ENCODE data around the gene KCTD21.

KCTD21 gene

GRCh38 chr11:78208257-78209165 is 20.1 kb upstream of the KCTD21 start:
- no peak for TF ChIP-seq CTCF (IDR thresholded peaks at IDR 0.05; ENCODE audit: insufficient read depth, low read length)
- no peak for TF ChIP-seq REST (IDR thresholded peaks at IDR 0.05; ENCODE audit: insufficient replicate concordance, low read depth)
- TF ChIP-seq SPI1 (IDR thresholded peaks at IDR 0.05; ENCODE audit: borderline replicate concordance, low read depth): no peak
- TF ChIP-seq POLR2AphosphoS5 (IDR thresholded peaks at IDR 0.05; ENCODE audit: low read depth): no peak
- no peak for TF ChIP-seq GABPA (IDR thresholded peaks at IDR 0.05; ENCODE audit: low read depth)
- no peak for DNase-seq (ENCODE audit: low read depth in 1 of 2, low spot score in 1 of 2)
- H3K4me3 ChIP-seq (replicated peaks; ENCODE audit: insufficient read depth, low read length): no peak overlapping the region
- H3K27me3 ChIP-seq (ENCODE audit: insufficient read depth, poor library complexity, severe bottlenecking): no peaks in the 10 kb centered on the region
- H3K27ac ChIP-seq (replicated peaks): no peak overlapping the region

- H3K27me3 ChIP-seq (ENCODE audit: insufficient read depth, poor library complexity, severe bottlenecking): no peaks in the 10 kb centered on the region
- no peak overlapping the region for H3K4me3 ChIP-seq (replicated peaks; ENCODE audit: insufficient read depth, low read length)
- no peak for DNase-seq (ENCODE audit: low read depth in 1 of 2, low spot score in 1 of 2)
- no peak overlapping the region for H3K27ac ChIP-seq (replicated peaks)
- TF ChIP-seq SPI1 (IDR thresholded peaks at IDR 0.05; ENCODE audit: borderline replicate concordance, low read depth) (no peak), POLR2AphosphoS5 (IDR thresholded peaks at IDR 0.05; ENCODE audit: low read depth) (no peak), GABPA (IDR thresholded peaks at IDR 0.05; ENCODE audit: low read depth) (no peak), CTCF (IDR thresholded peaks at IDR 0.05; ENCODE audit: insufficient read depth, low read length) (no peak), REST (IDR thresholded peaks at IDR 0.05; ENCODE audit: insufficient replicate concordance, low read depth) (no peak)
Measured at GRCh38 chr11:78207532-78208256, 19.3 kb upstream of the KCTD21 start.

GRCh38 chr11:78205691-78206090 is 17.3 kb upstream of the KCTD21 start:
- Histone ChIP-seq H3K27ac (replicated peaks) (no peak overlapping the region), H3K4me3 (replicated peaks; ENCODE audit: insufficient read depth, low read length) (no peak overlapping the region), H3K27me3 (ENCODE audit: insufficient read depth, poor library complexity, severe bottlenecking) (no peaks in the 10 kb centered on the region)
- DNase-seq (ENCODE audit: low read depth in 1 of 2, low spot score in 1 of 2): no peak
- TF ChIP-seq SPI1 (IDR thresholded peaks at IDR 0.05; ENCODE audit: borderline replicate concordance, low read depth) (no peak), POLR2AphosphoS5 (IDR thresholded peaks at IDR 0.05; ENCODE audit: low read depth) (no peak), GABPA (IDR thresholded peaks at IDR 0.05; ENCODE audit: low read depth) (no peak), REST (IDR thresholded peaks at IDR 0.05; ENCODE audit: insufficient replicate concordance, low read depth) (no peak), CTCF (IDR thresholded peaks at IDR 0.05; ENCODE audit: insufficient read depth, low read length) (no peak)
